Measurements from ENCODE around the gene ATP2B3.

The ATP2B3 gene

DNA sequence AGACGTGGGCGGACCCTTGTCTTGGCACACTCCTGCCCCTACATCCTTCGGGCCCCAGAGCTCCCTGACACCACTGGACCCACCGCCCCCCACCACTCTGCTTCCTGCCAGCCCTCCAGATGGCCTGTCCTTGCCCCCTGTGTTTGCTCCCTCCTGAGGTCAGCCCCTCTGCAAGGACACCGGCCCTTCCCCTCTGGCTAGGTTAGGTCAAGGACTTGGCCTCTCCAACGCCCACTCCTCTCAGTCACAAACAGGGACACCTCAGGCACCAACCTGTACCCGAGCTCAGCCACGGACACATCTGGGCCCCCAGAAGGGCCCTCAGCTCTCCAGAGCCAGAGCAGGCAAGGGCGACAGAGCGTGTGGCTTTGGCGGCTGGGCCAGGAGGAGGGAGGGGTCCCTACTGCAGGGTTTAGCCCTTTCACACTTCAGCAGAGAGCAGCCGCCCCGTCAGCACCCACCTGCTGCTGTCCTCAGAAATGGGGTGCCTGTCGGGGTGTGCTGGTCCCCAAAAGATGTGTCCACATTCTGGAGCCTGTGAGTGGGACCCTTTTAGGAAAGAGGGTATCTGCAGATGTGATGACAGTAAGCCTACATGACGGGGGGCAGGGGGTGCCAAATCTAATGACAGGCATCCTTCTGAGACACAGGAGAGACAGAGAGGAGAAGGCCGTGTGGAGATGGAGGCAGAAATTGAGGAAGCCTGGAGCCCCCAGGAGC lies 106.0 kb downstream of the ATP2B3 start:
- no peak for DNase-seq

DNA sequence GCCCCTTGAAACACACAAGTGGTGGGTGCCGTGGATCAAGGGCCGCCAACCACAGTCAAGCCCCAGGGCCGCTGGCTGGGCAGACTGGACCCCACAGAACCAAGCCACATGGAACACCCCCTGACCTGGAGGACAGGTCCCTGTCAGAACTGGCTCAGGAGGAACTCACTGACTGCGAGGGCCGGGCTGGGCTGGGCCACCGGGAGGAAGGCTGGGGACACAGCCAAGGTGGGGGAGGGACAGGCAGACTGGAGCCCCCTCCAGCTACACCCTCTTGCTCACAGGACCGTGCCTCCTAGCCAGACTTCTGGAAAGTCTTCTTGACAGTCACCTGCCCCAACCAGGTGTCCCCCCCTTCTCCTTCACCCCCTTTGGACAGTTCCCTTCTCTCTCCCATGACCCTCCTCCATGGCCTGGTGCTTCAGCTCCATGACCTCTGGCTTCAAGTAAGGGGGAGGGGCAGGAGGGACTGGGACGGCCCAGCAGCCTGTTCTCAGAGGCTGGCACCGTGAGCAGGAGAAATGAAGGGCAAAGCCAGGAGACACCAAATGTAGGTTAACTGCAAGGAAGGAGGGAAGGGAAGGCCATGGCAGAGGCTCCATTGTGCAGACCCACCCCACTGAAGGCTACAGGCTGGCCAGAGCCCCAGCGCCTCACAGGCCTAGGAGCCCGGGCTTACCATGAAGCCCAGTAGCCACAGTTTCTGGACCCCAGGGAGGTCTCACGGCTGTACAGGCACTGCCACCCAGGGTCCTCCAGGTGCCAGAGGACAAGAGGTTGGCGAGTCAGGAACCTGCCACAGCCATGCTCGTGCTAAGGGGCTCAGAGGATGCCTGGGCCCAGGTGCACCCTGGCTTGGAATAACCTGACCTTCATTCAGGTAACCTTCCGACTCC lies 107.0 kb downstream of the ATP2B3 start:
- DNase-seq, result no peak

DNA sequence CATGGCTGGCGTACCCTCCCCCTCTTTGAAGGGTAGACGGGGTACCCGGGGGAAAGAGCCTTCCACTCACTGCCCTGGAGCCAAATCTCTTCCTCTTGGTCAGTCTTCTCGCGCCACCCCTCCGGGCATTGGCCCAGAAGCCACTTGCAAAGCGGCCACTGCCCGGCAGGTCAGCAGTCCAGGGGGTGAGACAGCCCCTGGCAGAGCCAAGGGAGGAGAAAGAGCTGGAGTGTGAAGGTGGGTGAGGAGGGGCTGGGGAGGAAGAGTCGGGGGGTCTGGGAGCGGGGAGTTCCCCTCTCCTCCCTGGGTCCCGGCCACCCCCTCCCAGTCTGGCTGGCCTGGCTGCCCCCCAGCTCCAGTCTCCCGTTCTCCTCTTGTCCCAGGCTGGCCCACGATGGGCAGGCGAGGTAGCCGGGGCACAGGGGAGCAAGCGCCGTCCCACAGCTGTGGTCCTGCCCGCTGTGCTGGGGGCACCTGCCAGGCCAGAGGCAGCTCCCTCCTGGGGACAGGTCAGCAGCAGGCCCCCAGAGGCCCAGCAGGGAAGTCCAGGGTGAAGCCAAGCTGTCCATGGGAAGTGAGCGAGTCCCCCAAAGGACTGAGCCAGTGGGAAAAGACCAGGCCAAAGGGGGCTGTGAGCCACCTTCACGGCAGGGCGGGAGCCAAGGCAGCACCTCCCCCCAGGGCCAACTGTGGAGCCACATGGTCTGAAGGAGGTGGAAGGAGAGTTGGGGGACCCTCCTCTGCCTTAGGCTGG lies 108.0 kb downstream of the ATP2B3 start:
- DNase-seq, result no peak

DNA sequence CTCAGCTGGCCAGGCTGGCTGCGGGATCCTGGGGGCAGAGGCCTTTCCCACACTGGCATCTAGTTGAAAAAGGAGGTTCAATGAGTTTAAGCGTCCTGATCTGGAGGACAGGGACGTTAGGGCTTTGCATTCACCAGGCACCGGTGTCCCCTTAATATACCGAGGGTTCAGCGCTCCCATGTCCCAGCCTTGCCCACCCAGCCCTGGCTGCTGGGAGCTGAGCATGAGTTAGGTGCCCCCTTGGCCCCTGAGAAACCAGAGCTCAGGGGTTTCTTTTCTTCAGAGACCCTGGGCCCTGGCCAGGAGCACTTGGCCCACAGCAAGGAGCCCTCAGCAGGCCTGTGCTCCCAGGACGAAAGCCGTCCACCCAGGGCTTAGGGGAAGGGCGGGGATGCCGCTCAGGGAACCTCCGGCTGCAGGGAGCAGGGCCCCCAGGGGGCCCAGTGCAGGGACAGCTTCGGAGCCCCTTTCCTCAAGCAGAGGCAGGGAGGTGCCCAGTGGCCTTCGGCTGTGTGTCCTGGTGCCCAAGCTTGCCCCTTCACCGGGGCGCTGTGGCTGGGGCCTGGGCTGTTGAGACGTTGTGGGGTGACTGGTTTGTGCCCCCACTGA lies 108.7 kb downstream of the ATP2B3 start:
- DNase-seq, result no peak

DNA sequence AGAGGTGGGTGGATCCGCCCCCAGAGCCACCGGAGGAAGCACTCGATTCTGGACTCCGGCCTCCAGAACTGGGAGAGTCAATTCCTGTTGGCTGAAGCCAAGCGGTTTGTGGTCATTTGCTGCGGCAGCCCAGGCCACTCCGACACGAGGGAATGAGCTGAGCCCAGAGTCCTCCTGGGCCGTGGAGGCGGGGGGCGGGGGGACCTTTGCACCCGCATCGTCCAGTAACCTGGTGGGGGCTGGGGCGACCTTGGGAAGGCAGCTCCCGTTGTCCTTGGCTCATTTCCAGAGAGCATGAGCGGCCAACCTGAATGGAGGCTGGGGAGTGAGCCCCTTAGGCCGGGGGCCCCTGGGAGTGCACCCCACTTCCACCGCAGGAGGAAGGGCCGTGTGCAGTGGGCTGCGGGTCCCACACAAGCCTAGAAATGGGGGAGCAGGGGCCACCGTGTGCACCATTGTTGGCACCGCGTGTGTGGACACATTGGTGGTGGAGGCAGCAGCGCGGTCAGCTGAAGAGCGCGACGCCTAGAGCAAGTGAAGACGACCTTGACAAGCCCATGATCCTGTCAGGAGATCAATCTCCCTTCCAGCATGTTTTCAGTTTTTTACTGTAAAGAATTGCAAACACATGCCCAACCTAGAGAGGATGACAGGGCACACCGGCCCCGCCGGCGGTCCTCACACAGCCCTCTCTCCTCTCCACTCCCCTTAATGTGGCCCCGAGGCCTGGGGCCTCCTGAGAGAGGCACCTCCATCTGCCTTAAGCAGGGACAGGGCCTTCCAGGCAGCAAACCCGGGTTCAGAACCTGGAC lies 109.6 kb downstream of the ATP2B3 start:
- DNase-seq, result no peak

DNA sequence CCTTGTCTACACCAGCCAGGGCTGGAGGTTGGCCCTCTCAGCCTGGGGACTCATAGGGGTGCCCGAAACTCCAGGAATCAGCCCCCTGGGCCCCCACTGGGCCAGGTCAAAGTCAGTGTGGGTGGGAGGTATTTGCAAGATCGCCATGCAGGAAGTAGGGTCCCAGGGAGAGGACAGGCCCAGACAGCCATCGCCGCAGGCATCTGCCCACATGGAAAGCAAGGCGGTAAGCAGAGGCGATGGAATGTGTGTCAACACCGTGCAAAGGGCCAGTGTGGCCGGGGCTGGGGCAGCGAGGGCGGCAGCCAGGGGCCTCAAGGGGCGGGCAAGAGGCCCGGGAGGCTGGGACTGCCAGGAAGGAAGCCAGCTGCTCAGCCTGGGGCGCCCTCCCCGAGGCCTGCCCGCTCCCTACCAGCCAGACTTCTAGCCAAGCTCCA lies 110.3 kb downstream of the ATP2B3 start:
- DNase-seq, result no peak

DNA sequence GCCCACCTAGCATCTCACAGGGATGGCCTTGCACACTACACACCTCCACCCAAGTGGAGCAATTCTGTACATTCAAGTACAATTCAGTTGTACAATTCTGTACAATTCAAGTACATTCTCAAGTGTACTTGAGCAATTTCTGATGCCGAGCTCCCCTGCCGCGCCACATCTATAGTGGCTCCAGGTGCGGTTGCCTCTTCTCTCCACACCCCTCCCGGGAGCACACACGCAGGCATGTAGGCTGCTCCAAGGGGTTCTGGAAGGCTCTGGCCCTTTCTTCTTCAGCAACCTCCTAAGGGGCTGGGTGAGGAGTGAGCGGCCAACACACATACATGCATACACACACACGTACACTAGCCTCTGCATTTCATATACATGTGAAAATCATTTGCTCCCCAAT lies 110.7 kb downstream of the ATP2B3 start:
- DNase-seq, result no peak

DNA sequence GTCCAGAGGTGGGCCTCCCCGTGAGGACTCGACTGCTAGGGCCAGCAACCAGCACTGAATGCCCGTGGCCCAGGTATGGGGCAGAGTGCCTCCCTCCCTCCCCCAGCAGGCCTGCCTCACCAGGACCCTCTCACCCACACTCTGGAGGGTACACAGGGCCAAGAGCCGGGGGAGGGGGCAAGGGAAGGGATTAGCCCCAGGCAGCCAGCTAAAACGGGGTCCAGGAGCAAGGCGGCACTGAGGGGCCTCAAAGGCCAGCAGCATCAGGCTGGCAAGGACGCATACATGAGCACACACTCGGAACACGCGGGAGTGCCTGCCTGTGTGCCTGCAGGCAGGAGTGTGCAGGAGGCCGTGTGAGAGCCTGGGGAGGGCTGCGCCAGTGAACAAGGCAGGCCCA lies 111.2 kb downstream of the ATP2B3 start:
- DNase-seq, result no peak

DNA sequence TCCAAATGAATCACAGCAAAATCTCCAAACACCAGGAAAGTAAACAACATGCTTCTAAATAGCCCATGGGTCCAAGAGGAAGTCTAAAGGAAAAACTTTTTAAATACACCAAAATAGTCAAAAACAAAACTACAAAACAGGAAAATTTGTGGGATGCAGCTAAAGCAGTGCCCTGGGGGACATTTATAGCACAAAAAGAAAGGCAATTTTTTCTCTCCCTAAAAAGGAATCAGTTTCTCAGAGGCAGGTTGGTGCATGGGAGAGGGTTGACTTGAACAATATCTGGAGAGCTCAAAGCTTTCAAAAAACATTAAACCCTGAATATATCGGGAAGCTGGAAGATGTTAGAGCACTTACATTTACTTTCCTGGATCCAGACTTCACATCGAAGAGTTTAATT lies 113.9 kb downstream of the ATP2B3 start:
- DNase-seq, result no peak

DNA sequence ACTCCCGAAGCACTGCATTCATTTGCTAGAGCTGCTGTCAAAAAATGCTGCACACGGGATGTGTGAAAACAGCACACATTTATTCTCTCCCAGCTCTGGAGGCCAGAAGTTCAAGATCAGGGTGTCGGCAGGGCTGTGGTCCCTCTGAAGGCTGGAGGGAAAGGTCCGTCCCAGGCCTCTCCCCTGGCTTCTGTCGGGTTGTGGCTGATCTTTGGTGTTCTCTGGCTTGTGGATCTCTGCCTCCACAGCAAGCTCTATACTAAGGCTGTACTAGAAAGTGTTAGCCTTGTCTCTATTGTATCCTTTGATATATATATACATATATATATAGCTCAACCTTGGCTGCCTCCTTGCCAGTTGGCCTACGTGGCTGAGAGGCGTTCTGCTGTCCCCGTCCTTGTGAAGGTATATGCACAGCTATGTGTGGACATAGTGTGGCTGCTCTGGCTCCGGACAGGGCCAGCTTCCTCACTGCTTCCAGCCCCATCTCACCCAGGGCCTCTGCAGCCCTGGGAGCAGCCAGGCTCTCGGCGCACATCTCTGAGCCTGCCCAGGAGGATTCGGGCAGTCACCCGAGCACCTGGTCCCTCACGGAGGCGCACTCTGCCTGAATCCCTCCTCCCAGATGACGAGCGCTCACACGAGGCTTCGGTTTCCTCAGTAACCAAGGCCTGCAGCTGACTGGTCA lies 114.6 kb downstream of the ATP2B3 start:
- no peak for DNase-seq
